Lower lobe of right lung (tissue), 2 donors: ENCODE data around the gene C2CD2L. TPM values are rescaled to one million over a fixed set of nuclear protein-coding genes. Genes with fewer than 3 reads are reported as not detected.
"Not testable (repeated sequence)": the region's sequence is repeated elsewhere in the genome, so short reads cannot be mapped to it uniquely, and the experiment has no call there.

Source experiments
- ATAC-seq, 2 donors: fragments of 200-7000 bp; cut with Tn5 transposase; one replicate each; pipeline ENCODE4 v1.9.1; 2020 to 2022; ENCODE audit warnings: mild to moderate bottlenecking in 2 of 2, moderate library complexity in 2 of 2
- DNase-seq: peaks from one replicate; pipeline ENCODE4 v3.0.0-alpha.2; 2020
- H3K27ac ChIP-seq: fragments of 200-600 bp; one replicate; pipeline ENCODE4 v1.8.0; 2022
- H3K27me3 ChIP-seq: fragments of 200-600 bp; one replicate; pipeline ENCODE4 v1.8.0; 2022; ENCODE audit warnings: low read depth
- H3K36me3 ChIP-seq: fragments of 200-600 bp; one replicate; pipeline ENCODE4 v1.8.0; 2022; ENCODE audit warnings: mild to moderate bottlenecking
- H3K4me1 ChIP-seq: fragments of 200-600 bp; one replicate; pipeline ENCODE4 v1.8.0; 2022
- H3K4me3 ChIP-seq: fragments of 200-600 bp; one replicate; pipeline ENCODE4 v1.8.0; 2022; ENCODE audit warnings: mild to moderate bottlenecking
- H3K9me3 ChIP-seq: fragments of 200-600 bp; one replicate; pipeline ENCODE4 v1.8.0; 2022
- intact Hi-C: fragments of 100-400 bp; cut with DNase I; formaldehyde crosslinking; loops from one replicate; pipeline ENCODE4 v1.11.0; 2022
- long read RNA-seq: library from polyadenylated mRNA; unstranded; transcript quantifications from one replicate; pipeline ENCODE4 v2.0.0, GENCODE V29; 2021
- total RNA-seq: library from RNA; stranded (reverse); fragmentation: NEBNext Ultra II Directional; extraction: Animal tissue kit (Norgen Biotek cat#: 25700); gene quantifications from one replicate; pipeline ENCODE4 v1.2.1, GENCODE V29; 2021
- TF ChIP-seq, protein P1 (sequence below): fragments of 200-600 bp; IDR thresholded peaks from one replicate; pipeline ENCODE4 v1.8.0; 2022; ENCODE audit warnings: antibody characterized with exemption, mild to moderate bottlenecking
- donor health status: DM: no; HTN: yes; CAD: no; lungs with severe emphysema.

Gene C2CD2L
- 16.5 TPM for total RNA-seq
- long read RNA-seq, full-length matches to known transcripts, result 14 of 24 reads
- long read RNA-seq, partial matches to known transcripts, result 4 of 24 reads
- long read RNA-seq, other reads (novel, unspliced or antisense), result 6 of 24 reads

DNA sequence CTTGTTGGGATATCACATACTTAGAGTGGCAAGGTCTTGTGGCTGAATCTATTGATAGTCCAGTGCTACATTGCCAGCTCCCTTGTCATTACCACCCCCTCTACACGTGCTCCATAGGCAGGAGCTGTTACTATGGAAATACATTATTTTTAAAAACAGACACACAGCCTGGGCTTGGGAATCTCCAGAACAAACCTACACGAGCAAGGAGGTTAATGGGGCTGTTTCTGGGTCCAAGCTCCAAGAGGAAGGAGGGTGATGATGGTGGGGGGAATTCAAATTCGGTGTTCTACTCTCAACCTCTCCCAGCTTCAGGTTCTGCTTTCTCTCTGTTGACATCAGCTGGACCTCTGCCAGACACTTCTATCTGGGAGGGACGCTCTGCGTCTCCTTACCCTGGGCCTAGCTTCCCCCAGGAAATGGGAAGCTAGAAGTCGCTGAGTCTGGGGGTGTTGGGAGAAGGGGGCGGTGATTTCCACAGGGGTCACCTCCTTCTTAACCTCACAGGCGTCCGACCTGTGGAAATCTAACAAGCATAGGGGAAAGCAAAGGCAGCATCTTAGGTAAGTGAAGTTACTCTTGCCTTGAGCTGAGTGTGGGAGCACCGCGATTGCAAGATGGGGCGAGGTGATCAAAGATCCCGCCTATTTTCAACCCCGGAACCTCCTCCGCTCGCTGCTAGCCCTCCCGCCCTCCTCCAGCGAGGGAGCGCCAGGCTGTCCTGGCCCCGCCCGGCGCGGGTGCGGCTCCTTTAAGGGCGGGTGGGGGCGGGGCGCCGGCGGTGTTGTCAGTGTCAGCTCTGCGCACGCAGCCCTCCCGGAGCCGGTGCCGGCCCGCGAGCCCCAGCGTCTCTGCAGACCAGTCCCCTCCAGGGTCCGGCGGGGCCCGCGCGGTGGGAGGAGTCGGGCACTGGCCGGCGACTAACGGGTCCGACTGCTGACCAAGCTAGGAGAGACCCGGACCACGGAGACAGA, at the start of gene C2CD2L:
Gene C2CD2L (plus strand): TSS at position 781 of the 974 bp plus-strand sequence. CDS start 398 bp downstream, outside the sequence.
- intact Hi-C loops, result no loop called here
- Histone ChIP-seq H3K9me3 (no peaks in the 10 kb centered on the region), H3K4me3 (peak within 1 kb of the TSS; percentile 99), H3K27ac (peak within 1 kb of the TSS; percentile 87), H3K4me1 (peaks cover 51% of the 10 kb centered on the region), H3K36me3 (peaks cover 21% of the 10 kb centered on the region), H3K27me3 (no peaks in the 10 kb centered on the region)
- DNase-seq (peak; percentile 95), ATAC-seq (peak; percentile 95)
- TF ChIP-seq, protein P1, sequence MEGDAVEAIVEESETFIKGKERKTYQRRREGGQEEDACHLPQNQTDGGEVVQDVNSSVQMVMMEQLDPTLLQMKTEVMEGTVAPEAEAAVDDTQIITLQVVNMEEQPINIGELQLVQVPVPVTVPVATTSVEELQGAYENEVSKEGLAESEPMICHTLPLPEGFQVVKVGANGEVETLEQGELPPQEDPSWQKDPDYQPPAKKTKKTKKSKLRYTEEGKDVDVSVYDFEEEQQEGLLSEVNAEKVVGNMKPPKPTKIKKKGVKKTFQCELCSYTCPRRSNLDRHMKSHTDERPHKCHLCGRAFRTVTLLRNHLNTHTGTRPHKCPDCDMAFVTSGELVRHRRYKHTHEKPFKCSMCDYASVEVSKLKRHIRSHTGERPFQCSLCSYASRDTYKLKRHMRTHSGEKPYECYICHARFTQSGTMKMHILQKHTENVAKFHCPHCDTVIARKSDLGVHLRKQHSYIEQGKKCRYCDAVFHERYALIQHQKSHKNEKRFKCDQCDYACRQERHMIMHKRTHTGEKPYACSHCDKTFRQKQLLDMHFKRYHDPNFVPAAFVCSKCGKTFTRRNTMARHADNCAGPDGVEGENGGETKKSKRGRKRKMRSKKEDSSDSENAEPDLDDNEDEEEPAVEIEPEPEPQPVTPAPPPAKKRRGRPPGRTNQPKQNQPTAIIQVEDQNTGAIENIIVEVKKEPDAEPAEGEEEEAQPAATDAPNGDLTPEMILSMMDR, result no peak

- DNase-seq, H3K9me3 ChIP-seq, H3K4me3 ChIP-seq, intact Hi-C loops, H3K27me3 ChIP-seq, H3K27ac ChIP-seq, ATAC-seq: not testable (repeated sequence)
- Histone ChIP-seq H3K36me3 (peaks cover 22% of the 10 kb centered on the region), H3K4me1 (peaks cover 25% of the 10 kb centered on the region)
These were observed 48.0 kb upstream of the C2CD2L start for GRCh38 chr11:119059128-119059527.

DNA sequence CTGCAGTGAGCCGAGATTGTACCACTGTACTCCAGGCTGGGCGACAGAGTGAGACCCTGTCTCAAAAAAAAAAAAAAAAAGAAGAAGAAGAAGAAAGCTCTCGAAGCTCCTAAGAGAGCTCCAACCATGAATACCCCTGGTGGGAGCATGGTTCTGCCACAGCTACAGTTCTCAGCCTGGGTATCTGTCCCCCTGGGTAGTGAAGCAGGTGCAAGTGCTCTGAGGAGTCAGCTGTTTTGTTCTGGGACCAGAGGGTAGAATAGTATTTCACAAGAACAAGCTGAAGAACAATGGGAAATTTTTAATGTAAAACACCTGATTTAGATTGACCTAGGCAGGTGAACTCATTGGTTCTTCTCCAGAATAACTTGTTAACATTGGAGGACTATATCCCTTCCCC, 45.9 kb upstream of the C2CD2L start:
- TF ChIP-seq, protein P1, result no peak
- ATAC-seq (no peak), DNase-seq (no peak)
- Histone ChIP-seq H3K9me3 (no peaks in the 10 kb centered on the region), H3K4me1 (peaks cover 18% of the 10 kb centered on the region), H3K4me3 (no peak overlapping the region), H3K27me3 (no peaks in the 10 kb centered on the region), H3K27ac (no peak overlapping the region), H3K36me3 (peaks cover 8% of the 10 kb centered on the region)
- intact Hi-C loops, result no loop called here

DNA sequence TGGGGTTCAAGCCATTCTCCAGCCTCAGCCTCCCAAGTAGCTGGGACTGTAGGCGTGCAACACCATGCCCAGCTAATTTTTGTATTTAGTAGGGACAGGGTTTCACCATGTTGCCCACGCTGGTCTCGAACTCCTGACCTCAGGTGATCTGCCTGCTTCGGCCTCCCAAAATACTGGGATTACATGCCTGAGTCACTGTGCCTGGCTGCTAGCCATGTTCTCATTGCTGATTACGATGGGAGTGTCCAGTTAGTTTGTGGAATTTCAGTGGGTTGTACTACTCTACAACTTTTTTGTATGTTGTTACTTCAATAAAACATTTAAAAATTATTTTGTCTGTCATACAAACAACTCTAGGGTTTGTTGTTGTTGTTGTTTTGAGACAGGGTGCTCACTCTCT, 44.4 kb upstream of the C2CD2L start:
- Histone ChIP-seq H3K27ac (no peak overlapping the region), H3K4me1 (peaks cover 22% of the 10 kb centered on the region), H3K27me3 (no peaks in the 10 kb centered on the region), H3K36me3 (peaks cover 8% of the 10 kb centered on the region), H3K4me3 (no peak overlapping the region), H3K9me3 (no peaks in the 10 kb centered on the region)
- DNase-seq (no peak), ATAC-seq (no peak)
- intact Hi-C loops, result no loop called here
- TF ChIP-seq, protein P1, result no peak

- no peak for DNase-seq
- no peaks in the 10 kb centered on the region for H3K27me3 ChIP-seq
- H3K9me3 ChIP-seq, result no peaks in the 10 kb centered on the region
- no peak overlapping the region for H3K27ac ChIP-seq
- intact Hi-C loops, result no loop called here
- H3K4me1 ChIP-seq, result peaks cover 29% of the 10 kb centered on the region
- ATAC-seq, result no peak
- no peak overlapping the region for H3K4me3 ChIP-seq
- peaks cover 22% of the 10 kb centered on the region for H3K36me3 ChIP-seq
- TF ChIP-seq, protein P1, result peak; percentile 35
These were observed 41.8 kb upstream of the C2CD2L start for GRCh38 chr11:119065369-119065768.
